ENCODE measurements around the gene MAST3.

MAST3 gene

GRCh38 chr19:18165794-18166544 lies 68.4 kb downstream of the MAST3 start:
- no peak for DNase-seq (ENCODE audit: low spot score in 2 of 2)
- H3K36me3 Mint-ChIP-seq = peaks cover 53% of the 10 kb centered on the region
- peaks cover 6% of the 10 kb centered on the region for H3K4me1 Mint-ChIP-seq
- no peak overlapping the region for H3K27ac Mint-ChIP-seq
- no peak overlapping the region for H3K4me3 Mint-ChIP-seq
- no peaks in the 10 kb centered on the region for H3K9me3 Mint-ChIP-seq
- no peak for ATAC-seq

DNA sequence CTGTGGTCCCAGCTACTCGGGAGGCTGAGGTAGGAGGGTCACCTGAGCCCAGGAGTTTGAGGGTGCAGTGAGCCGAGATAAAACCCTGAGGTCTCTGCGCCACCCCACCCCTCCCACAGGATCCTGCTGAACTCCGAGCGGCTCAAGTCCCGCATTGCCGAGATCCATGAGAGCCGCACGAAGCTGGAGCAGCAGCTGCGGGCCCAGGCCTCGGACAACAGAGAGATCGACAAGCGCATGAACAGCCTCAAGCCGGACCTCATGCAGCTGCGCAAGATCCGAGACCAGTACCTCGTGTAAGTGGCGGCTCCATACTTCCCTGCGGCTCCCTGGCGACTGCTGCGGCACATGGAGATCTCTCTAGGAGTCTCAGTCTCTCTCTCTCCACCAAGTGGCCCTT lies 69.4 kb downstream of the MAST3 start:
- Mint-ChIP-seq H3K36me3 (peaks cover 54% of the 10 kb centered on the region), H3K27ac (no peak overlapping the region), H3K4me3 (no peak overlapping the region), H3K9me3 (no peaks in the 10 kb centered on the region), H3K4me1 (peaks cover 6% of the 10 kb centered on the region)
- no peak for DNase-seq (ENCODE audit: low spot score in 2 of 2)
- ATAC-seq = no peak

DNA sequence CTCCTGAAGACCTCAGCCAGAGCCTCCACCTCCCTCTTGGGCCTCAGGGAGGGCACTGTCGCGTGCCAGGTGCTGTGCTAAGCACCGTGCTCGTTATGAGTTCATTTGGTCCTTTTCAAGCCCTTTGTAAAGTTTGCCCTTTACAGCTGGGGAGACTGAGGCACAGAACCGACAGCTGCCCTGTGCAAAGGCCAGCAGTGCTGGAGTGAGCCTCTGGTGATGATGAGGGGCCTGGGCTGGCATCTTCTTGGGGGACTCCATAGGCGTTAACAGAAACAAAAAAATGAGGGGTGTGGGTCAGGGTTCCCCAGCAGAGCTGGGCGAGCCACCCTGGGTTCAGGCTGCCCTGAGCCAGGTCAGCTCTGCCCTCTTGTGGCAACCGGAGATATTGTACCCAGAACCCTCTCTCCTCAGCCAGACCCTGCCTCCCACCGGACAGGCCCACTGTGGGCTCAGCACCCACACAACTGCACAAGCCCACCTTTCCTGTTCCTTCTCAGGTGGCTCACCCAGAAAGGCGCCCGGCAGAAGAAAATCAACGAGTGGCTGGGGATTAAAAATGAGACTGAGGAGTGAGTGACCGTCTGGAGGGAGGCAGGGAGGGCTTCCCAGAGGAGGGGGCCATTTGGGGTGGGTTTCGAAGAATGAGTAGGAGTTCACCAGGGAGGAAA lies 70.5 kb downstream of the MAST3 start:
- H3K36me3 Mint-ChIP-seq = peaks cover 43% of the 10 kb centered on the region
- DNase-seq (ENCODE audit: low spot score in 2 of 2) (peak; percentile 54 to 82), ATAC-seq (peak; percentile 89)
- H3K27ac Mint-ChIP-seq = peak overlapping the region; percentile 58
- H3K4me3 Mint-ChIP-seq = no peak overlapping the region
- H3K9me3 Mint-ChIP-seq = no peaks in the 10 kb centered on the region
- H3K4me1 Mint-ChIP-seq = peaks cover 12% of the 10 kb centered on the region

DNA sequence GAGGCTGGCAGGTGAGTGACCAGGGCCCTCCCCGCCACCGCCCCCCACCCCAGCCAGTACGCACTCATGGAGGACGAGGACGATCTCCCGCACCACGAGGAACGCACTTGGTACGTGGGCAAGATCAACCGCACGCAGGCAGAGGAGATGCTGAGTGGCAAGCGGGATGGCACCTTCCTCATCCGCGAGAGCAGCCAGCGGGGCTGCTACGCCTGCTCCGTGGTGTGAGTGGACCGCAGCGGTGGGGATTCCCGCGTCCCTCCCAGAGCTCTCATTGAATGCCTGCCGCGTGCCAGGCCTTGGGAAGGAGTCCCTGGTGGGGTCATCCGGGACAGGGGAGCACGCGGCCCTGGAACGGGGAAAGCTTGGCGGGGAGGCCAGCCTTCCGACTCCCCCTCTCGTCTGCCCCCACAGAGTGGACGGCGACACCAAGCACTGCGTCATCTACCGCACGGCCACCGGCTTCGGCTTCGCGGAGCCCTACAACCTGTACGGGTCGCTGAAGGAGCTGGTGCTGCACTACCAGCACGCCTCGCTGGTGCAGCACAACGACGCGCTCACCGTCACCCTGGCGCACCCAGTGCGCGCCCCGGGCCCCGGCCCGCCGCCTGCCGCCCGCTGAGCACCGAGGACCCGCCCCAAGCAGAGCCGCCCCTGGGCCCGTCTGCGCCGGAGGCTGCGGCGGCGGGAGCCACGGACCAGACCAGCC lies 71.2 kb downstream of the MAST3 start:
- ATAC-seq (no peak), DNase-seq (ENCODE audit: low spot score in 2 of 2) (no peak)
- H3K4me3 Mint-ChIP-seq = no peak overlapping the region
- H3K4me1 Mint-ChIP-seq = peaks cover 19% of the 10 kb centered on the region
- peaks cover 37% of the 10 kb centered on the region for H3K36me3 Mint-ChIP-seq
- H3K9me3 Mint-ChIP-seq = no peaks in the 10 kb centered on the region
- peak overlapping the region; percentile 58 for H3K27ac Mint-ChIP-seq

- peaks cover 40% of the 10 kb centered on the region for H3K36me3 Mint-ChIP-seq
Observed at GRCh38 chr19:18170714-18171255, 73.2 kb downstream of the MAST3 start.

GRCh38 chr19:18171605-18172327 lies 74.2 kb downstream of the MAST3 start:
- peak overlapping the region; percentile 87 for H3K27ac Mint-ChIP-seq
- ATAC-seq = no peak
- H3K36me3 Mint-ChIP-seq = peaks cover 30% of the 10 kb centered on the region
- no peaks in the 10 kb centered on the region for H3K9me3 Mint-ChIP-seq
- no peak for DNase-seq (ENCODE audit: low spot score in 2 of 2)
- H3K4me1 Mint-ChIP-seq = peaks cover 27% of the 10 kb centered on the region
- H3K4me3 Mint-ChIP-seq = no peak overlapping the region

More at GRCh38 chr19:18170714-18171255, 73.2 kb downstream of the MAST3 start:
- ATAC-seq = no peak
- Mint-ChIP-seq H3K4me1 (peaks cover 27% of the 10 kb centered on the region), H3K4me3 (no peak overlapping the region), H3K9me3 (no peaks in the 10 kb centered on the region), H3K27ac (peak overlapping the region; percentile 52)
- DNase-seq (ENCODE audit: low spot score in 2 of 2) = no peak

DNA sequence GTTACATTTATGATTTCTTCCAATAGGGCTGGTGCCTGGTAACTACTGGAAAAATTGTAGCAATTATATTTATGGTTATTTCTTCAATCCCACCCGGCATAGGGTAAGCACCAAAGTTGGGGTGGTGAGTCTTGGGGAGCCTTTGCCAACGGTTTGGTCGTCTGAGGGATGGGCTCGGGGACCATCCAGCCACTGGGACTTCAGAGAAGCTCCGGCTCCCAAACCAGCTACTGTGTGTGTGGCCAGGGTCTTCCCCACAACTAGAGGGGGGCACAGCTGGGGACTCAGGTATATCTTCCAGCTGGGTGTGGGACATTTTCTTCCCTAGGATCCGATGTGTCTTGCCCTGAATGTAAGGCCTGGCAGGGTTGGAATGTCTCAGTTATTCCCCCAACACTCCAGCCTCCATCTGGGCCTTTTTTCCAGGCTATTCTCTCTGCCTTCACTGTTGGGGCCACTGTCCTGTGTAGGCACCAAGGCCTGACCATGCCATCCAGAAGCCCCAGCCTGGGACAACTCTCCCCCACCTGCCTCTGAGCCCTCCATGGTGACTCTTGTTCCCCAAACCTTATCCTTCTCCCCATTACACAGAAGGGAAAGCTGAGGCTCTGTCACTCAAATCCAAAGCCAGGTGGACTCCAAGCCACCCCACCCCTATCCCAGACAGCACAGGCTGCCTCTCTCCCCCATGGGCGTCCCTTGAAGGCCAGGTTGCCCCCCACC lies 74.9 kb downstream of the MAST3 start:
- no peak for DNase-seq (ENCODE audit: low spot score in 2 of 2)
- Mint-ChIP-seq H3K36me3 (peaks cover 28% of the 10 kb centered on the region), H3K4me3 (peak overlapping the region; percentile 91), H3K9me3 (no peaks in the 10 kb centered on the region), H3K4me1 (peaks cover 27% of the 10 kb centered on the region), H3K27ac (peak overlapping the region; percentile 87)
- no peak for ATAC-seq

- no peak for DNase-seq (ENCODE audit: low spot score in 2 of 2)
- Mint-ChIP-seq H3K4me1 (peaks cover 24% of the 10 kb centered on the region), H3K9me3 (no peaks in the 10 kb centered on the region), H3K27ac (peak overlapping the region; percentile 87), H3K36me3 (peaks cover 28% of the 10 kb centered on the region), H3K4me3 (peak overlapping the region; percentile 91)
- ATAC-seq = no peak
Observed at GRCh38 chr19:18173054-18173571, 75.5 kb downstream of the MAST3 start.

GRCh38 chr19:18173572-18174288 lies 76.2 kb downstream of the MAST3 start, which contains the start of gene IFI30:
Gene IFI30 (plus strand): TSS chr19:18173813. CDS start chr19:18173842, 29 bp downstream.
- ATAC-seq (peak; percentile 83), DNase-seq (ENCODE audit: low spot score in 2 of 2) (peak; percentile 48 to 82)
- H3K9me3 Mint-ChIP-seq = no peaks in the 10 kb centered on the region
- H3K27ac Mint-ChIP-seq = peak within 1 kb of the TSS; percentile 87
- peak within 1 kb of the TSS; percentile 91 for H3K4me3 Mint-ChIP-seq
- H3K36me3 Mint-ChIP-seq = peaks cover 27% of the 10 kb centered on the region
- H3K4me1 Mint-ChIP-seq = peaks cover 21% of the 10 kb centered on the region

DNA sequence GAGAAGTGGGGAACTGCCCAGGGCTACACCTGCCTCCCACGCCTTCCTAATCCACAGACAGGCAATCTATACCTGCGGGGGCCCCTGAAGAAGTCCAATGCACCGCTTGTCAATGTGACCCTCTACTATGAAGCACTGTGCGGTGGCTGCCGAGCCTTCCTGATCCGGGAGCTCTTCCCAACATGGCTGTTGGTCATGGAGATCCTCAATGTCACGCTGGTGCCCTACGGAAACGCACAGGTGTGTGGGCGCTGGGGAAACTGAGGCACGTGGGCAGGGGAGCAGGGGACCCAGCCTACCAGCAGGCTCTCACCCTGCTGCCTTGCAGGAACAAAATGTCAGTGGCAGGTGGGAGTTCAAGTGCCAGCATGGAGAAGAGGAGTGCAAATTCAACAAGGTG lies 77.4 kb downstream of the MAST3 start:
- Mint-ChIP-seq H3K27ac (no peak overlapping the region), H3K4me3 (peak overlapping the region; percentile 91), H3K9me3 (no peaks in the 10 kb centered on the region), H3K4me1 (peaks cover 21% of the 10 kb centered on the region), H3K36me3 (peaks cover 27% of the 10 kb centered on the region)
- DNase-seq (ENCODE audit: low spot score in 2 of 2) (no peak), ATAC-seq (no peak)

GRCh38 chr19:18176367-18177310 lies 79.1 kb downstream of the MAST3 start:
- H3K4me3 Mint-ChIP-seq = no peak overlapping the region
- no peaks in the 10 kb centered on the region for H3K9me3 Mint-ChIP-seq
- no peak overlapping the region for H3K27ac Mint-ChIP-seq
- ATAC-seq (no peak), DNase-seq (ENCODE audit: low spot score in 2 of 2) (no peak)
- H3K36me3 Mint-ChIP-seq = peaks cover 21% of the 10 kb centered on the region
- peaks cover 21% of the 10 kb centered on the region for H3K4me1 Mint-ChIP-seq

DNA sequence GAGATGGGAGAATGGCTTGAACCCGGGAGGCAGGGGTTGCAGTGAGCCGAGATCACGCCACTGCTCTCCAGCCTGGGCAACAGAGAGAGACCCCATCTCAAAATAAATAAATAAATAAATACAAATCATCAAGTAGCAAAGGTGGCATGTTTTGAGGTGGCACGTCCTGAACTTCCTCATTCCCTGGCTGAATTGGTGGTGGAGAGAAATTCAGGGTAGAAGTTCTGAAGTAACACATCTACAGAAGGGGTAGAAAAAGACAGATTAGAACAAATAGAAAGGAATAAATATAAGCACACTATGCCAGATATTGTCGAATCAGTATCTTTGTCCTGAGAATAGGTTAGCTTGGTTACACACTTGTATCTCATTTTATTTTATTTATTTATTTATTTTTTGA lies 82.4 kb downstream of the MAST3 start:
- ATAC-seq (no peak), DNase-seq (ENCODE audit: low spot score in 2 of 2) (no peak)
- H3K9me3 Mint-ChIP-seq = no peaks in the 10 kb centered on the region
- no peak overlapping the region for H3K4me3 Mint-ChIP-seq
- no peak overlapping the region for H3K27ac Mint-ChIP-seq
- H3K4me1 Mint-ChIP-seq = no peaks in the 10 kb centered on the region
- H3K36me3 Mint-ChIP-seq = peaks cover 14% of the 10 kb centered on the region

- no peaks in the 10 kb centered on the region for H3K4me1 Mint-ChIP-seq
- H3K27ac Mint-ChIP-seq = no peak overlapping the region
- ATAC-seq = no peak
- DNase-seq (ENCODE audit: low spot score in 2 of 2) = no peak
- H3K36me3 Mint-ChIP-seq = no peaks in the 10 kb centered on the region
- no peaks in the 10 kb centered on the region for H3K9me3 Mint-ChIP-seq
- no peak overlapping the region for H3K4me3 Mint-ChIP-seq
Observed at GRCh38 chr19:18183529-18183928, 86.0 kb downstream of the MAST3 start.
